Skeletal muscle tissue (tissue), 4 donors: Measurements from ENCODE around the gene PACRG. TPM values are rescaled to one million over a fixed set of nuclear protein-coding genes. Genes with fewer than 3 reads are reported as not detected.

Experiments used
- H3K27ac ChIP-seq: one replicate; pipeline ENCODE4 v1.7.0; 2013; ENCODE audit warnings: mild to moderate bottlenecking, low read depth, low read length, inconsistent platforms
- H3K27me3 ChIP-seq, 3 donors: one replicate each; pipeline ENCODE4 v1.7.0; 2013; ENCODE audit warnings: low read length in 3 of 3; ENCODE audit not compliant: control insufficient read depth in 3 of 3, insufficient read depth in 3 of 3
- H3K36me3 ChIP-seq, 3 donors: one replicate each; pipeline ENCODE4 v1.7.0; 2013; ENCODE audit warnings: low read length in 3 of 3; ENCODE audit not compliant: control insufficient read depth in 3 of 3, insufficient read depth in 3 of 3
- H3K4me1 ChIP-seq, 3 donors: one replicate each; pipeline ENCODE4 v1.7.0; 2013; ENCODE audit warnings: low read length in 3 of 3, mild to moderate bottlenecking in 3 of 3; ENCODE audit not compliant: control insufficient read depth in 3 of 3, insufficient read depth in 3 of 3
- H3K4me3 ChIP-seq, 3 donors: one replicate each; pipeline ENCODE4 v1.7.0; 2013; ENCODE audit warnings: low read length in 3 of 3
- H3K9ac ChIP-seq, 3 donors: one replicate each; pipeline ENCODE4 v1.7.0; 2013; ENCODE audit warnings: low read length in 3 of 3, mild to moderate bottlenecking in 3 of 3, moderate library complexity in 2 of 3, low read depth in 1 of 3
- H3K9me3 ChIP-seq, 3 donors: one replicate each; pipeline ENCODE4 v1.7.0; 2013; ENCODE audit warnings: low read length in 3 of 3; ENCODE audit not compliant: control insufficient read depth in 3 of 3
- total RNA-seq: library from RNA; depleted of rRNA; stranded (reverse); fragments of >200 nt; gene quantifications from one replicate; pipeline ENCODE4 v1.2.3, GENCODE V29; 2014
- donor health status: Osteomylitis.

PACRG gene
- total RNA-seq, 1 donor from 2014 or later = 1.0 TPM

- H3K9ac ChIP-seq = no peak overlapping the region
- H3K27ac ChIP-seq = no peak overlapping the region
- H3K36me3 ChIP-seq = no peaks in the 10 kb centered on the region
Observed at GRCh38 chr6:163162007-163162873, 434.5 kb downstream of the PACRG start.

GRCh38 chr6:163162874-163163213 is 435.1 kb downstream of the PACRG start:
- H3K4me1 ChIP-seq = no peaks in the 10 kb centered on the region
- no peak overlapping the region for H3K4me3 ChIP-seq
- H3K27ac ChIP-seq = no peak overlapping the region
- no peaks in the 10 kb centered on the region for H3K9me3 ChIP-seq
- no peaks in the 10 kb centered on the region for H3K27me3 ChIP-seq
- no peak overlapping the region for H3K9ac ChIP-seq
- H3K36me3 ChIP-seq = no peaks in the 10 kb centered on the region

More at GRCh38 chr6:163162007-163162873, 434.5 kb downstream of the PACRG start:
- H3K9me3 ChIP-seq = no peaks in the 10 kb centered on the region
- H3K27me3 ChIP-seq = no peaks in the 10 kb centered on the region
- no peak overlapping the region for H3K4me3 ChIP-seq
- no peaks in the 10 kb centered on the region for H3K4me1 ChIP-seq

- Histone ChIP-seq H3K27ac (no peak overlapping the region), H3K4me1 (no peaks in the 10 kb centered on the region), H3K9ac (no peak overlapping the region), H3K27me3 (no peaks in the 10 kb centered on the region), H3K4me3 (no peak overlapping the region), H3K9me3 (no peaks in the 10 kb centered on the region), H3K36me3 (no peaks in the 10 kb centered on the region)
Observed at GRCh38 chr6:163164175-163164900, 436.6 kb downstream of the PACRG start.

GRCh38 chr6:163165155-163165910 is 437.6 kb downstream of the PACRG start:
- H3K9me3 ChIP-seq = no peaks in the 10 kb centered on the region
- H3K27me3 ChIP-seq = no peaks in the 10 kb centered on the region
- H3K9ac ChIP-seq = no peak overlapping the region
- H3K4me3 ChIP-seq = no peak overlapping the region
- H3K4me1 ChIP-seq = no peaks in the 10 kb centered on the region
- no peaks in the 10 kb centered on the region for H3K36me3 ChIP-seq
- H3K27ac ChIP-seq = no peak overlapping the region

- Histone ChIP-seq H3K4me3 (no peak overlapping the region), H3K27me3 (no peaks in the 10 kb centered on the region), H3K9me3 (no peaks in the 10 kb centered on the region), H3K4me1 (no peaks in the 10 kb centered on the region), H3K27ac (no peak overlapping the region), H3K36me3 (no peaks in the 10 kb centered on the region), H3K9ac (no peak overlapping the region)
Observed at GRCh38 chr6:163165922-163166321, 438.1 kb downstream of the PACRG start.

GRCh38 chr6:163166507-163166906 is 438.7 kb downstream of the PACRG start:
- Histone ChIP-seq H3K27me3 (no peaks in the 10 kb centered on the region), H3K4me3 (no peak overlapping the region)

DNA sequence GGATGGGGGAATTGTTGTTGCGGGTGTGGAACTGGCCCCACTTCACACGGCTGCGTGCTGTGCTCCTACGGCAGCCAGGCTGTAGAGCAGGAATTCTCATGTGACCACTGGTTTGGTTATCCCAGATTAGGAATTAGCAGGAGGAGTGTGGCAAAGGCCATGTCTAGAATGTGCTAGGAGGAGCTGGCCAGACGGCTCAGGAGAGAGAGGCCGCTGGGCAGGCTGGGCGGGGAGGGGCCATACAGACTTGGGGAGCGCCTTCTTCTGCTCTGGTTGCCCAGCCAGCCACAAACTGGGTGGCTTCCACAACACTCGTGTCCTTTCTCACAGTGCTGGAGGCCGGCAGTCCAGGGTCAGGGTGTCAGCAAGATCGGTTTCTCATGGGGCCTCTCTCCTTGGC is 441.7 kb downstream of the PACRG start:
- Histone ChIP-seq H3K27ac (no peak overlapping the region), H3K9ac (no peak overlapping the region), H3K4me1 (no peaks in the 10 kb centered on the region), H3K4me3 (no peak overlapping the region), H3K9me3 (no peaks in the 10 kb centered on the region), H3K27me3 (no peaks in the 10 kb centered on the region), H3K36me3 (no peaks in the 10 kb centered on the region)

More at GRCh38 chr6:163166507-163166906, 438.7 kb downstream of the PACRG start:
- no peaks in the 10 kb centered on the region for H3K9me3 ChIP-seq
- no peaks in the 10 kb centered on the region for H3K4me1 ChIP-seq
- H3K36me3 ChIP-seq = no peaks in the 10 kb centered on the region
- H3K9ac ChIP-seq = no peak overlapping the region
- H3K27ac ChIP-seq = no peak overlapping the region

- Histone ChIP-seq H3K4me3 (no peak overlapping the region), H3K27me3 (no peaks in the 10 kb centered on the region), H3K36me3 (no peaks in the 10 kb centered on the region), H3K9me3 (no peaks in the 10 kb centered on the region), H3K9ac (no peak overlapping the region), H3K4me1 (no peaks in the 10 kb centered on the region), H3K27ac (no peak overlapping the region)
Observed at GRCh38 chr6:163170294-163170883, 442.6 kb downstream of the PACRG start.

GRCh38 chr6:163173741-163174140 is 446.0 kb downstream of the PACRG start:
- no peak overlapping the region for H3K27ac ChIP-seq
- no peak overlapping the region for H3K9ac ChIP-seq
- H3K27me3 ChIP-seq = no peaks in the 10 kb centered on the region
- no peaks in the 10 kb centered on the region for H3K9me3 ChIP-seq
- H3K4me1 ChIP-seq = peaks cover 0 to 10% (median 0%) of the 10 kb centered on the region in 3 donors
- H3K4me3 ChIP-seq = no peak overlapping the region
- H3K36me3 ChIP-seq = no peaks in the 10 kb centered on the region
